ENCODE results near the gene RPS6KA3. TPM values are rescaled to one million over a fixed set of nuclear protein-coding genes. Genes with fewer than 3 reads are reported as not detected.
"Not testable (repeated sequence)": the region's sequence is repeated elsewhere in the genome, so short reads cannot be mapped to it uniquely, and the experiment has no call there.

The RPS6KA3 gene
- total RNA-seq, 1 donor from 2014 or later, result 9.0 TPM

GRCh38 chrX:20251691-20252090 lies 15.0 kb downstream of the RPS6KA3 start:
- Mint-ChIP-seq H3K27me3 (ENCODE audit: unreplicated experiment) (no peaks in the 10 kb centered on the region), H3K36me3 (ENCODE audit: unreplicated experiment) (no peaks in the 10 kb centered on the region), H3K9me3 (ENCODE audit: unreplicated experiment) (no peaks in the 10 kb centered on the region), H3K4me1 (ENCODE audit: low read depth, unreplicated experiment) (no peaks in the 10 kb centered on the region), H3K4me3 (ENCODE audit: unreplicated experiment) (no peak overlapping the region), H3K27ac (ENCODE audit: unreplicated experiment) (no peak overlapping the region)
- no peak for DNase-seq
- no peak for TF ChIP-seq CTCF (IDR thresholded peaks at IDR 0.05; ENCODE audit: partially characterized antibody, unreplicated experiment)

GRCh38 chrX:20250146-20250545 lies 16.6 kb downstream of the RPS6KA3 start:
- not testable (repeated sequence) for H3K36me3 Mint-ChIP-seq (ENCODE audit: unreplicated experiment); H3K4me1 Mint-ChIP-seq (ENCODE audit: low read depth, unreplicated experiment); H3K27me3 Mint-ChIP-seq (ENCODE audit: unreplicated experiment); H3K9me3 Mint-ChIP-seq (ENCODE audit: unreplicated experiment); DNase-seq; H3K4me3 Mint-ChIP-seq (ENCODE audit: unreplicated experiment); H3K27ac Mint-ChIP-seq (ENCODE audit: unreplicated experiment)

- Mint-ChIP-seq H3K9me3 (ENCODE audit: unreplicated experiment) (no peaks in the 10 kb centered on the region), H3K27ac (ENCODE audit: unreplicated experiment) (no peak overlapping the region), H3K4me1 (ENCODE audit: low read depth, unreplicated experiment) (no peaks in the 10 kb centered on the region), H3K36me3 (ENCODE audit: unreplicated experiment) (no peaks in the 10 kb centered on the region), H3K27me3 (ENCODE audit: unreplicated experiment) (no peaks in the 10 kb centered on the region), H3K4me3 (ENCODE audit: unreplicated experiment) (no peak overlapping the region)
- DNase-seq, result no peak
- no peak for TF ChIP-seq CTCF (IDR thresholded peaks at IDR 0.05; ENCODE audit: partially characterized antibody, unreplicated experiment)
Measured at GRCh38 chrX:20248592-20249192, 18.0 kb downstream of the RPS6KA3 start.

GRCh38 chrX:20244931-20245330 lies 21.8 kb downstream of the RPS6KA3 start:
- no peak overlapping the region for H3K27ac Mint-ChIP-seq (ENCODE audit: unreplicated experiment)
- no peaks in the 10 kb centered on the region for H3K9me3 Mint-ChIP-seq (ENCODE audit: unreplicated experiment)

GRCh38 chrX:20240201-20240600 lies 26.5 kb downstream of the RPS6KA3 start:
- Mint-ChIP-seq H3K36me3 (ENCODE audit: unreplicated experiment) (no peaks in the 10 kb centered on the region), H3K4me3 (ENCODE audit: unreplicated experiment) (no peak overlapping the region), H3K27ac (ENCODE audit: unreplicated experiment) (no peak overlapping the region), H3K27me3 (ENCODE audit: unreplicated experiment) (no peaks in the 10 kb centered on the region), H3K4me1 (ENCODE audit: low read depth, unreplicated experiment) (no peaks in the 10 kb centered on the region), H3K9me3 (ENCODE audit: unreplicated experiment) (no peaks in the 10 kb centered on the region)
- no peak for TF ChIP-seq CTCF (IDR thresholded peaks at IDR 0.05; ENCODE audit: partially characterized antibody, unreplicated experiment)
- DNase-seq, result no peak

More at GRCh38 chrX:20244931-20245330, 21.8 kb downstream of the RPS6KA3 start:
- H3K27me3 Mint-ChIP-seq (ENCODE audit: unreplicated experiment), result no peaks in the 10 kb centered on the region
- no peaks in the 10 kb centered on the region for H3K4me1 Mint-ChIP-seq (ENCODE audit: low read depth, unreplicated experiment)
- no peak overlapping the region for H3K4me3 Mint-ChIP-seq (ENCODE audit: unreplicated experiment)
- TF ChIP-seq CTCF (IDR thresholded peaks at IDR 0.05; ENCODE audit: partially characterized antibody, unreplicated experiment), result no peak
- no peak for DNase-seq
- no peaks in the 10 kb centered on the region for H3K36me3 Mint-ChIP-seq (ENCODE audit: unreplicated experiment)

Measured in glutamatergic neuron (in vitro differentiated cells).